ENCODE measurements around the gene ASCL2. TPM values are rescaled to one million over a fixed set of nuclear protein-coding genes. Genes with fewer than 3 reads are reported as not detected.

The ASCL2 gene
- total RNA-seq, 1 donor, result not detected

GRCh38 chr11:2250485-2250884 lies 19.9 kb downstream of the ASCL2 start:
- no peak overlapping the region for H3K4me3 ChIP-seq (ENCODE audit: insufficient read depth, low read length)
- no peaks in the 10 kb centered on the region for H3K9me3 ChIP-seq (ENCODE audit: low read depth, low read length)
- no peaks in the 10 kb centered on the region for H3K36me3 ChIP-seq (ENCODE audit: insufficient read depth, low read length)
- H4K20me1 ChIP-seq (ENCODE audit: insufficient read depth, low read length), result no peaks in the 10 kb centered on the region
- peak; percentile 30 for DNase-seq (ENCODE audit: insufficient read length, low spot score, missing footprints)
- H3K4me2 ChIP-seq (ENCODE audit: insufficient read depth, low read length), result no peak overlapping the region
- no peak overlapping the region for H2AFZ ChIP-seq (ENCODE audit: low read length)
- no peaks in the 10 kb centered on the region for H3K79me2 ChIP-seq (ENCODE audit: insufficient read depth, low read length)
- H3K4me1 ChIP-seq (ENCODE audit: insufficient read depth, low read length), result no peaks in the 10 kb centered on the region
- peaks cover 9% of the 10 kb centered on the region for H3K27me3 ChIP-seq (ENCODE audit: insufficient read depth, low read length)
- H3K27ac ChIP-seq (ENCODE audit: low read depth, low read length), result no peak overlapping the region
- TF ChIP-seq CTCF (IDR thresholded peaks at IDR 0.05; ENCODE audit: extremely low read depth, low read depth, low read length), result no peak

GRCh38 chr11:2250041-2250440 lies 20.3 kb downstream of the ASCL2 start:
- no peak for TF ChIP-seq CTCF (IDR thresholded peaks at IDR 0.05; ENCODE audit: extremely low read depth, low read depth, low read length)
- Histone ChIP-seq H3K79me2 (ENCODE audit: insufficient read depth, low read length) (no peaks in the 10 kb centered on the region), H3K4me1 (ENCODE audit: insufficient read depth, low read length) (no peaks in the 10 kb centered on the region), H3K36me3 (ENCODE audit: insufficient read depth, low read length) (no peaks in the 10 kb centered on the region), H3K27me3 (ENCODE audit: insufficient read depth, low read length) (peaks cover 9% of the 10 kb centered on the region), H2AFZ (ENCODE audit: low read length) (no peak overlapping the region), H3K27ac (ENCODE audit: low read depth, low read length) (no peak overlapping the region), H4K20me1 (ENCODE audit: insufficient read depth, low read length) (no peaks in the 10 kb centered on the region), H3K4me3 (ENCODE audit: insufficient read depth, low read length) (no peak overlapping the region), H3K4me2 (ENCODE audit: insufficient read depth, low read length) (no peak overlapping the region), H3K9me3 (ENCODE audit: low read depth, low read length) (no peaks in the 10 kb centered on the region)
- peak; percentile 14 for DNase-seq (ENCODE audit: insufficient read length, low spot score, missing footprints)

GRCh38 chr11:2249189-2249916 lies 21.0 kb downstream of the ASCL2 start:
- TF ChIP-seq CTCF (IDR thresholded peaks at IDR 0.05; ENCODE audit: extremely low read depth, low read depth, low read length), result no peak

GRCh38 chr11:2248762-2249161 lies 21.6 kb downstream of the ASCL2 start:
- Histone ChIP-seq H3K79me2 (ENCODE audit: insufficient read depth, low read length) (no peaks in the 10 kb centered on the region), H3K4me3 (ENCODE audit: insufficient read depth, low read length) (no peak overlapping the region), H4K20me1 (ENCODE audit: insufficient read depth, low read length) (no peaks in the 10 kb centered on the region), H3K36me3 (ENCODE audit: insufficient read depth, low read length) (no peaks in the 10 kb centered on the region), H3K4me2 (ENCODE audit: insufficient read depth, low read length) (no peak overlapping the region), H2AFZ (ENCODE audit: low read length) (no peak overlapping the region), H3K27me3 (ENCODE audit: insufficient read depth, low read length) (peaks cover 16% of the 10 kb centered on the region), H3K4me1 (ENCODE audit: insufficient read depth, low read length) (no peaks in the 10 kb centered on the region), H3K27ac (ENCODE audit: low read depth, low read length) (no peak overlapping the region), H3K9me3 (ENCODE audit: low read depth, low read length) (no peaks in the 10 kb centered on the region)
- DNase-seq (ENCODE audit: insufficient read length, low spot score, missing footprints), result no peak
- TF ChIP-seq CTCF (IDR thresholded peaks at IDR 0.05; ENCODE audit: extremely low read depth, low read depth, low read length), result no peak

More at GRCh38 chr11:2249189-2249916, 21.0 kb downstream of the ASCL2 start:
- Histone ChIP-seq H3K79me2 (ENCODE audit: insufficient read depth, low read length) (no peaks in the 10 kb centered on the region), H3K36me3 (ENCODE audit: insufficient read depth, low read length) (no peaks in the 10 kb centered on the region), H3K27ac (ENCODE audit: low read depth, low read length) (no peak overlapping the region), H4K20me1 (ENCODE audit: insufficient read depth, low read length) (no peaks in the 10 kb centered on the region), H3K27me3 (ENCODE audit: insufficient read depth, low read length) (peaks cover 13% of the 10 kb centered on the region), H3K4me3 (ENCODE audit: insufficient read depth, low read length) (no peak overlapping the region), H3K9me3 (ENCODE audit: low read depth, low read length) (no peaks in the 10 kb centered on the region), H2AFZ (ENCODE audit: low read length) (no peak overlapping the region), H3K4me2 (ENCODE audit: insufficient read depth, low read length) (no peak overlapping the region), H3K4me1 (ENCODE audit: insufficient read depth, low read length) (no peaks in the 10 kb centered on the region)
- DNase-seq (ENCODE audit: insufficient read length, low spot score, missing footprints), result peak; percentile 39

Measured in osteoblast (primary cell).